Activated CD4-positive, alpha-beta T cell treated with anti-CD3 and anti-CD28 coated beads, Interleukin-2, amount 50 U/mL, for 4 hours (primary cell): ENCODE data around the gene MICU1.
A peak's percentile ranks its signal among the peaks of the same experiment; 100 is the strongest.
"Not testable (repeated sequence)": the region's sequence is repeated elsewhere in the genome, so short reads cannot be mapped to it uniquely, and the experiment has no call there.

Experiments used
- DNase-seq, 2 experiments: peaks; one replicate each; pipeline ENCODE4 v3.0.0-alpha.2; 2020

Gene MICU1, protein sequence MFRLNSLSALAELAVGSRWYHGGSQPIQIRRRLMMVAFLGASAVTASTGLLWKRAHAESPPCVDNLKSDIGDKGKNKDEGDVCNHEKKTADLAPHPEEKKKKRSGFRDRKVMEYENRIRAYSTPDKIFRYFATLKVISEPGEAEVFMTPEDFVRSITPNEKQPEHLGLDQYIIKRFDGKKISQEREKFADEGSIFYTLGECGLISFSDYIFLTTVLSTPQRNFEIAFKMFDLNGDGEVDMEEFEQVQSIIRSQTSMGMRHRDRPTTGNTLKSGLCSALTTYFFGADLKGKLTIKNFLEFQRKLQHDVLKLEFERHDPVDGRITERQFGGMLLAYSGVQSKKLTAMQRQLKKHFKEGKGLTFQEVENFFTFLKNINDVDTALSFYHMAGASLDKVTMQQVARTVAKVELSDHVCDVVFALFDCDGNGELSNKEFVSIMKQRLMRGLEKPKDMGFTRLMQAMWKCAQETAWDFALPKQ

DNA sequence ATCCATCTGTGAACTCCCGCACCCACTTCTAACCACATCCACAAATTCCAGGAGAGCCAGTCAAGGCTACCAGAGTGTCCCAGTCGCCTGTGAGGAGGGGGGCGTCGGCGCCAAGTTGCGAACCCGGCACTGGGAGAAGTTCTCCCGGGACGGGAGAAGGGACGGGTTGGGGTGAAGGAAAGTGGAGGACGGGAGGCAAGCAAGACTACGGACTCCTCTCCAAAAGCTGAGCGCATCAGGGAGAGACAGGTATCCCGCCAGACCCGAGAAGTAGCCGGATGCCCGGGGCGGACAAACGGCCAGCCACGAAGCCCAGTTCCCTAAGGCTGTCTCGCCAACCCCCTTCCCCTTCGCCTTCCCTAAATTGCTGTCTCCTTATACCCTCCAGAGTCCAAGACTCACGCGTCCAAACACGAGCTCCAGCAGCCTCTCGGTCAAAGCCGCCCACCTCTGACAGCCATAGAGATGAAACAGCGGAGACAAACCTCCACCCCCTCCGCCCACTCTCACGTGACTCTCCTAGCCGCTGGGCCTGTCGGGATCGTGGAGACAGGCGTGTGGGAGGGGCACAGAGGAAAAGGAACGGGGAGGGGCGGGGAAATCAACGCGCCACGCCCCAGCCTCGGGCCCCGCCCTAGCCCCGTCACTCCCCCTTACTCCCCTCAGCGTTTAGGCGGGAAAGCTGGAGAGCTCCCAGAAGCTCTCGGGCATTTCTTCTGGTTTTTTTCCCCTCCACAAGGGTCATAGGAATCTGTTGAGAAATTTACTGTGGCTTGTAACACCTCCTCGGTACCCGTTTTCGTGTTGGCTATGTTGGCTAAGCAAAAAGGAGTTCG is at the start of gene MICU1:
MICU1 (minus strand) TSS at position 472 of the 836 bp plus-strand sequence. CDS start 59,286 bp downstream, outside the sequence.
- DNase-seq = peak; percentile 94 to 95

DNA sequence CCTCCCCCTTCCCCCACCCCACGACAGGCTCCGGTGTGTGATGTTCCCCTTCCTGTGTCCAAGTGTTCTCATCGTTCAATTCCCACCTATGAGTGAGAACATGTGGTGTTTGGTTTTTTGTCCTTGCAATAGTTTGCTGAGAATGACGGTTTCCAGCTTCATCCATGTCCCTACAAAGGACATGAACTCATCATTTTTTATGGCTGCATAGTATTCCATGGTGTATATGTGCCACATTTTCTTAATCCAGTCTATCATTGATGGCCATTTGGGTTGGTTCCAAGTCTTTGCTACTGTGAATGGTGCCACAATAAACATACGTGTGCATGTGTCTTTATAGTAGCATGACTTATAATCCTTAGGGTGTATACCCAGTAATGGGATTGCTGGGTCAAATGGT is 48.3 kb upstream of the MICU1 start:
- DNase-seq = not testable (repeated sequence)

DNA sequence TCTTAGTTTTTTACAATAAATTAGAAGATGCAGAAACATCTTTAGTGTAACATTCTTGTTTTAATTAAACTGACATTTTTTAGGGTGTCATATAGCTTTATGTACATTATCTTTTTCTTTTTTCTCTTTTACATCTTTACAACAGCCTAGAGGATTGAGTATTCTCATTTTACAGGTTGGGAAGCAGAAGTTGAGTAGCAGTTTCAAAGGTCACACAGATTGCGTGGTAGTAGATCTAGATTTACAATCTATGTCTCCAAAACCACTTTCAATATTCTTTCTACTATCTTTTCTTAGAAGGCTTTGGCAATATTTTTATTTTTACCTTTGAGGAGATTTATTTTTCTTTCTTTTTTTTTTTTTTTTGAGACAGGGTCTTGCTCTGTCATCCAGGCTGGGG is 47.4 kb upstream of the MICU1 start:
- DNase-seq = no peak

DNA sequence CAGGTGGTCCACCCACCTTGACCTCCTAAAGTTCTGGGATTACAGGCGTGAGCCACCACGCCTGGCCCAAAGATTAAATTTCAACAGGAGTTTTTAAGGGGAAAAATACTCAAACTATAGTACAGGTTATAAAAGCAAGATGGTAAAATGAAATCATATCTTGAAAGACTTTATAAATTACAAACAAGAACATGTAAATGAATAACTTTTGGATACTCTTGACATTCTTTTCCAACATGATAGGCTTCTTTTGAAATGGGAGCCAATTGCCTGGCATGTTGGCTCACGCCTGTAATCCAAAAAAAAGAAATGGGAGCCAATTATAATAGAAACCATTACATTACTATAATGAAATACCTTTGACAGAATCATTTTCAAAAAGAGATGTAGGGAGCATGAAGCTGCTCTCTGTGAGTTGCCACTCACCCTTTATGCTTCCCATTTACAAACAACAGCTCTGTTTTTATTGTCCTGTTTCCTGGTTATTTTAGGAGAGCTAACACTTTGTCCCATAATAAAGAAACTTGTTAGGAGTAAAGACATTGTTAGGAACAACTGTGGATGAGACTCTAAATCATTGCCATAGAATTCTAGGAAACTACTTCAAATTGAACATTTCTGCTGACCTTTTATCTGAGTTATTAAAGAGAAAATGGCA is 41.5 kb upstream of the MICU1 start:
- DNase-seq = no peak

DNA sequence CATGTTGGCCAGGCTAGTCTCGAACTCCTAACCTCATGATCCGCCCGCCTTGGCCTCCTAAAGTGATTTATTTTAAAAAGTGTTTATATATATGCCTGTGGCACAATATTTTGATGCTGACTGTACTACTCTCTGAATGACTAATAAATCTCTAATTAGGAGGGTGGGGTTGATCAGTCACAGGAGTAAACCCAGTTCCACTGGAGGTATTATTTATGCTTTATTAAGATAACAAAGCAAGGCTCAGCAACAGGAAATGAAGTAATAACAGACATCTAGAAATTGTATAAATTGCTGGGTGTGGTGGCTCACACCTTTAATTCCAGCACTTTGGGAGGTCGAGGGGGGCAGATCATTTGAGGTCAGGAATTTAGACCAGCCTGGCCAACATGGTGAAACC is 40.0 kb upstream of the MICU1 start:
- DNase-seq = no peak

GRCh38 chr10:72663971-72664370 is 38.1 kb upstream of the MICU1 start:
- no peak for DNase-seq

- DNase-seq = no peak
Observed at GRCh38 chr10:72661431-72661830, 35.6 kb upstream of the MICU1 start.

- no peak for DNase-seq
Observed at GRCh38 chr10:72660220-72660619, 34.3 kb upstream of the MICU1 start.

DNA sequence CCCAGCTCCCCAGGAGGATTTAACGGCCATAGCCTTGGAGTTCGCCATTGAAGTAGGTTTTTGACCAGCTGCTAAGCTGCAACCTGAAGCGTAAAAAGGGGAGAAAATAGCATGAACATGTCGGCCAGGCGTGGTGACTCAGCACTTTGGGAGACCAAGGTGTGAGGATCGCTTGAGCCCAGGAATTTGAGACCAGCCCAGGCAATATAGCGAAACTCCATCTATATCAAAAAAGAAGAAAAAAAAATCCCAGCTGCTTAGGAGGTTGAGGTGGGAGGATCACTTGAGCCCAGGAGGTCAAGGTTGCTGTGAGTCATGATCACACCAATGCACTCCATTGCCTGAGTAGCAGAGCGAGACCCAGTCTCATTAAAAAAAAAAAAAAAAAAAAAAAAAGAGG is 33.8 kb upstream of the MICU1 start:
- DNase-seq = no peak

DNA sequence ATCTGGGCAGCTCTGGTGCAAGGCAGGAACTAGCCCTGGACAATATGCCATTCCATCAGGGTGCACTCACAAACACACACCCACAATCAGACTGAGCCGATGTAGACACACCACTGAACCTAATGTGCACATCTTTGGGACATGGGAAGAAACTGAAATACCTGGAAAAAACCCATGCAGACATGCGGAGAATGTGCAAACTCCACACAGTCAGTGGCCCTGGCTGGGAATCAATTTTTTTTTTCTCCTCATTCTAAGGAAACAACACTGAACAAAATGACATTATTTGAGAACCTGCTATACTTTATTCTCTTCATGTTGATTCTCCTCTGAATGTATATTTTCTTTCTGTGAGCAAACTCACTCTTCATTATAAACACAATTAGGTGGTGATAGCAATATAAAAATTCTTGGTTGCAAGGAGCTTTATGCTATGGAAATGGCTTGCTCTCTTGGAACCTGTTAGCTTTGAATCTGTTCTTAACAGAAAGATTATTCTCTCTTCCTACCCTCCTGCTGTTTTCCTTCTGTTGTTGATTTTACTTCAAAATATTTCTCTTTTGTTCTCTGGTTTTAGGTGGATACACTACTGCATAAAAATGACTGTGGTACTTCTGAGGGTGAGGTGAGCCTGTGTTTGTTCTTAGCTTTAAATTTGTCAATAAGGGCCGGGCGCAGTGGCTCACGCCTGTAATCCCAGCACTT is 33.0 kb upstream of the MICU1 start:
- DNase-seq = no peak

GRCh38 chr10:72654720-72655119 is 28.8 kb upstream of the MICU1 start:
- no peak for DNase-seq

DNA sequence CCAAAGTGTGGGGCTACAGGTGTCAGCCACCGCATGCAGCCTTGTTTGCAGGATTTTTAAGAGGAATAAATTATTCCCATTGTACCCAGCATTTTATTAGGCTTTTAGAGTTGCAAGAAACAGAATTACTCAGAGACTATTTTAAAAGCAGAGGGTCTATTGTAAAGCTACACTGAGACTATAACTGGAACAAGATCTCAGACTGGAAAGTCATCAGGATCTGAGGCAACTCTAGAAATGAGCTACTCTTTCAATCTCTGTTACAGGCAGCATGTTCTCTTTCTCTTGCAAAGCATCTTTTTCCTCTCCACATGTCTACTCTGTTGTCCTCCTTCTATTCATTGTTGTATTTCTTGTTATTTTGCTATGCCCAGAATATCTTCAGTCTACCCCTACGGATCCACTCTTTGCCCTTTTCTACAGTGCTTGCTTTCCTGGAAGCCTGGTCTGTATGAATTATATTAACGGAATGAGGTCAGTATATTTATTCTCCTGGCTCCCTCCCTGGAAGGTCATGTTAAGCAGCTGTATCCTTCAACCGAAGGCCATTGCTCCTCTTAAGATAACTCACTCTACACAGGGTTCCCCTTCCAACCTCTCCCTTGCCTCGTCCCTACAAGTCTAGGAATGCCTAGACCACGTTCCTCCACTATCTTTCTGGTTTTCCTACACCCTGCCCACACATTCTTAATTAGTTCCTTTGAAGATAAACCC is 27.7 kb upstream of the MICU1 start:
- DNase-seq = no peak

DNA sequence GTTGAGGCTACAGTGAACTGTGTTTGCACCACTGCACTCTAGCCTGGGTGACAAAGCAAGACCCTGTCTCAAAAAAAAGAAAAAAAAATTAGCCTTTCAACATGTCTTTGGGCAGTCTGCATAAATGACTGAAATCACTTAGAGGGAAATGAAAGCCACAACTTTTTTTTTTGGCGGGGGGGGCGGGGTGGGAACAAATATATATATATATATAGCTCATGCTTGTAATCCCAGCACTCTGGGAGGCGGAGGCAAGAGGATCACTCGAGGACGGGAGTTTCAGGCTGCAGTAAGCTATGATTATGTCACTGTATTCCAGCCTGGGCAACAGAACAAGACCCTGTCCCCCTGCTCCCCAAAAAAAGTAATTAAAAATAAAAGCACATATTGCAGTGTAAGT is 23.4 kb upstream of the MICU1 start:
- no peak for DNase-seq

GRCh38 chr10:72648301-72648700 is 22.4 kb upstream of the MICU1 start:
- no peak for DNase-seq

DNA sequence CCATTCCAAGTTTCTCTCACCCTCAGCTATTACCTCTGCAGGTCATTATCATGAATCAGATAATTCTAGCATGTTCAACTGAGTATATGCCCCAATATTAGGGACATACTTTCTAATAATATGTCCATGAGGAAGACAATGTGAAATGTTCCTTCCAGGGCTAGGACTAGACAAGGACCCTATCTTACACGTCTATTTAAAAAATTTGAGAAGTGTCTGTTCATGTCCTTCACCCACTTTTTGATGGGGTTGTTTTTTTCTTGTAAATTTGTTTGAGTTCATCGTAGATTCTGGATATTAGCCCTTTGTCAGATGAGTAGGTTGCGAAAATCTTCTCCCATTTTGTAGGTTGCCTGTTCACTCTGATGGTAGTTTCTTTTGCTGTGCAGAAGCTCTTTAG is 21.1 kb upstream of the MICU1 start:
- not testable (repeated sequence) for DNase-seq

- no peak for DNase-seq
Observed at GRCh38 chr10:72645263-72645858, 19.5 kb upstream of the MICU1 start.

DNA sequence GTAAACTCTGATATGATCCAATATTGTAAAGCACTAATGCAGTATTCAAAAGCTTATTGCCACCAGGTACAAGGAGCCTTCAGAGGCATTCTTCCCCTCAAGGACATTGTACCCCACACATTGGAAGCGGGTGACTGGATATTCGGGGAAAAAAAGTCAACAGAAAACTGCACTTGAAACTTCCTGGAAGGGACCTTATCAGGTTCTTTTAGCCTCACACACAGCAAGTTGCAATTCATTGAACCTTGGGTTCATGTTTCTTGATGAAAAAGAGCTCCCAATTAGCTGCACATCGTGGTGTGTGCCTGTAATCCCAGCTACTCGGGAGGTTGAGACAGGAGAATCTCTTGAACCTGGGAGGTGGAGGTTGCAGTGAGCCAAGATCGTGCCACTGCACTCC is 16.4 kb upstream of the MICU1 start:
- DNase-seq = no peak

DNA sequence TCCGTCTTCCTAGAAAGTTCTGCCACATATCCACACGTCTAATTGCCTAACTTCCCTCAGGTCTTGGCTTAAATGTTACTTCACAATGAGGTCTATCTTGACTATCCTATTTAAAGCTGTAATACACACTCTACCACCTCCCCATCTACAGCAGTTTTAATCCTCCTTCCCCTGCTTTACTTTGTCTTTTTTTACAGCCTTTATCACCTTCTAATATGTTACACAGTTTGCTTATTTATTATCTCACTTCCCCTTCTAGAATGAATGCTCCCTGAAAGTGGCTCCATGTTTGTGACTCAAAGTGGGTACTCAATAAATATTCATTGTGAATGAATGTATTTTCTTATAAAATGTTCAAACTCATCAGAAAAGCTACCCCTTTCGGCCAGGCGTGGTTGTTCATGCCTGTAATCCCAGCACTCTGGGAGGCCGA is 13.6 kb upstream of the MICU1 start:
- no peak for DNase-seq

GRCh38 chr10:72638586-72639440 is 12.9 kb upstream of the MICU1 start:
- DNase-seq = no peak

DNA sequence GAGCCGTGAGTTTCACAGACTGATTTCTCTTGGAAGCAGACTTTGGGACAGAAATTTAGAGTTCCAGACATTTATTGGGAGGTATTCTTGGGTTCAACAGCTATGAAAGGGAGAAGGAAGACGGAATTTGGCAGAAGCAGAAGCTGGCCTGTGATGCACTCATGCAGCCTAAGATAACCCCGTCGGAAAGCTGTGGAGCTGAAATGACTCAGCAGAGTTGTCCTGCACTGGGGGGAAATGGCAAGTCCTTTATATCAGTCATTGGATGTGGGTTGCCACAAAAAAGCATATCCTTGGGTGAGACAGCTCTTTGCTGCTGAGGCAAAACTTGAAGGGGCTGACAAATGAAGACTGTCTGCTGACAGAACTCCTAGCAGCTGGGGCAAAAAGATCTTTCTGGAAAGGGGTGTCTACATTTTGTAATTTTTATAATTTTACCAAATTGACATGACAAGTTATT is 11.5 kb upstream of the MICU1 start:
- no peak for DNase-seq
